A673 (cell line): ENCODE data around the gene KIFC3.

ENCODE experiments used
- EZH2 ChIP-seq: fragments of 200-600 bp; sonication (generic); IDR thresholded peaks from 2 replicates; pipeline ENCODE4 v1.6.1; 2017; ENCODE audit warnings: borderline replicate concordance, low read depth, mild to moderate bottlenecking, mixed read lengths, antibody characterized with exemption, low read length; ENCODE audit not compliant: poor library complexity, severe bottlenecking
- TF ChIP-seq, protein P1 (sequence below): fragments of 300-800, 200-600 bp; sonication (generic); conservative IDR thresholded peaks from 2 replicates; pipeline ENCODE4 v1.5.1; 2017; ENCODE audit warnings: low read depth, mild to moderate bottlenecking, antibody characterized with exemption, low read length, moderate library complexity, mixed read lengths

- TF ChIP-seq, protein P1, sequence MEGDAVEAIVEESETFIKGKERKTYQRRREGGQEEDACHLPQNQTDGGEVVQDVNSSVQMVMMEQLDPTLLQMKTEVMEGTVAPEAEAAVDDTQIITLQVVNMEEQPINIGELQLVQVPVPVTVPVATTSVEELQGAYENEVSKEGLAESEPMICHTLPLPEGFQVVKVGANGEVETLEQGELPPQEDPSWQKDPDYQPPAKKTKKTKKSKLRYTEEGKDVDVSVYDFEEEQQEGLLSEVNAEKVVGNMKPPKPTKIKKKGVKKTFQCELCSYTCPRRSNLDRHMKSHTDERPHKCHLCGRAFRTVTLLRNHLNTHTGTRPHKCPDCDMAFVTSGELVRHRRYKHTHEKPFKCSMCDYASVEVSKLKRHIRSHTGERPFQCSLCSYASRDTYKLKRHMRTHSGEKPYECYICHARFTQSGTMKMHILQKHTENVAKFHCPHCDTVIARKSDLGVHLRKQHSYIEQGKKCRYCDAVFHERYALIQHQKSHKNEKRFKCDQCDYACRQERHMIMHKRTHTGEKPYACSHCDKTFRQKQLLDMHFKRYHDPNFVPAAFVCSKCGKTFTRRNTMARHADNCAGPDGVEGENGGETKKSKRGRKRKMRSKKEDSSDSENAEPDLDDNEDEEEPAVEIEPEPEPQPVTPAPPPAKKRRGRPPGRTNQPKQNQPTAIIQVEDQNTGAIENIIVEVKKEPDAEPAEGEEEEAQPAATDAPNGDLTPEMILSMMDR: no peak
- no peak for TF ChIP-seq EZH2
Observed at GRCh38 chr16:57759541-57760356, 42.5 kb downstream of the KIFC3 start.
